CD1c-positive myeloid dendritic cell (primary cell): ENCODE results near the gene TMEM63C.

Experiments used
- DNase-seq: peaks from one replicate; pipeline ENCODE4 v3.0.0-alpha.2; 2016; ENCODE audit errors: extremely low spot score

Gene TMEM63C

GRCh38 chr14:77251870-77252269 is 70.3 kb downstream of the TMEM63C start:
- no peak for DNase-seq

- no peak for DNase-seq
Measured at GRCh38 chr14:77253333-77254190, 72.0 kb downstream of the TMEM63C start.

GRCh38 chr14:77256694-77257093 is 75.1 kb downstream of the TMEM63C start:
- DNase-seq: no peak

- DNase-seq: no peak
Measured at GRCh38 chr14:77257700-77258099, 76.1 kb downstream of the TMEM63C start.

- DNase-seq: no peak
Measured at GRCh38 chr14:77258566-77258965, 77.0 kb downstream of the TMEM63C start.

- DNase-seq: no peak
Measured at GRCh38 chr14:77259025-77259715, 77.6 kb downstream of the TMEM63C start.

- no peak for DNase-seq
Measured at GRCh38 chr14:77260199-77260598, 78.6 kb downstream of the TMEM63C start.

- DNase-seq: no peak
Measured at GRCh38 chr14:77260631-77261030, 79.0 kb downstream of the TMEM63C start.

GRCh38 chr14:77264466-77265186 is 83.0 kb downstream of the TMEM63C start:
- DNase-seq: no peak

GRCh38 chr14:77265187-77265515 is 83.6 kb downstream of the TMEM63C start:
- DNase-seq: no peak

GRCh38 chr14:77265561-77266335 is 84.2 kb downstream of the TMEM63C start:
- no peak for DNase-seq

- no peak for DNase-seq
Measured at GRCh38 chr14:77266336-77266735, 84.7 kb downstream of the TMEM63C start.

GRCh38 chr14:77267937-77268699 is 86.5 kb downstream of the TMEM63C start:
- DNase-seq: no peak

- DNase-seq: no peak
Measured at GRCh38 chr14:77268989-77269600, 87.5 kb downstream of the TMEM63C start.

GRCh38 chr14:77270361-77271112 is 88.9 kb downstream of the TMEM63C start:
- DNase-seq: no peak

- DNase-seq: no peak
Measured at GRCh38 chr14:77271113-77271710, 89.6 kb downstream of the TMEM63C start, which contains the start of gene NGB. Gene NGB (minus strand): TSS chr14:77271206. CDS start chr14:77270937, 269 bp downstream.

- no peak for DNase-seq
Measured at GRCh38 chr14:77272261-77272660, 90.7 kb downstream of the TMEM63C start.

- DNase-seq: no peak
Measured at GRCh38 chr14:77273796-77274195, 92.2 kb downstream of the TMEM63C start.

- DNase-seq: no peak
Measured at GRCh38 chr14:77275041-77275580, 93.5 kb downstream of the TMEM63C start.
